GM19397 (cell line): ENCODE data around the gene MAP1B.

ENCODE experiments used
- ATAC-seq: cut with Tn5 transposase; IDR thresholded peaks from one replicate; pipeline ENCODE4 v1.9.1; 2021; ENCODE audit warnings: mild to moderate bottlenecking, moderate library complexity; ENCODE audit not compliant: unreplicated experiment

MAP1B gene

DNA sequence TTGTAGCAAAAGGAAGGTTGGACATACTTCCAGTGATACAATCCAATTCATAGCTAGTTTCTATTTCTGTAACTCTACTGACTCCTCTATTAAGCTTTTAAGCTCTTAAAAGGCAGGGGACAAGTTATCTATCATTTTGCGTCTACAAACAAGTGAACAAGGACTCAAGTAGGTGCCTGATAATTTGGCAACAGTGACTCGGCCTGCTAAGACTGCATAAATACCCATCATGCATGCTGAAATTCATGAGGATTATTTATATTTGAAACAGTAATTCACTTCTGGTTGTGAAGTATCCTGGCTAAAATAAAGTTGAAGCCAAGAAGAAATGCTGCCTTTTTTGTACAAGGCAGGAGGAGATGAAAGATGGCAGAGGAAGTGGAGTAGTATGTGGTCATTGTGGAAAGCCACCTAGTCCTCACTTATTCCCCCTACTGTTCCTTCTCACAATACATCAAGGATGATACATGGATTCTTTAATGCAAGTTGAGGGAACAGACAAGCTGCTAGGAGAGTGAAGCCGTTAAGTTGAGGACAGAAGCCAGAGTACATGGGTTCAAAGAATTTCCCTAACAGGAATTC is 138.8 kb downstream of the MAP1B start:
- no peak for ATAC-seq

DNA sequence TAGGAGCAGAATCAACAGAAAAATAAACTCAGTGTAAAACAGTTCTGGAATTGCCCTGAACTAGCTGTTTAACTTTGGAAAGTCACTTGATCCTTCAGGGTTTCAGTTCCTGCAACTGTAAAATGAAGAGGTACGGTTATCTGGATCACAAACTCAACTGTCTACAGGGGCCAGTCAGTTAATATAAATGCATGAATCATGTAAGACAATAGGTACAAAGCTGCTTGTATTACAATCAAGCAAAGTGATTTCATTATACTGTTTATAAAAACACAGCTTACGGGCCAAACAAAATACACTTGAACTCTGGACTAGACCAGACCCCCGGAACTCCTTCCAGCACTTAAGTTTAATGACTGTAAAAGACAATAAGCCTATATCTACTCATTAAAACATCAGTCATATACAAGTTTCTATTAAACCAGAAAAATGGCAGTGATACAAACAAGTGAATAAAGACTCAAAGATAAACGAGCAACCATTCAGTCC is 139.7 kb downstream of the MAP1B start:
- no peak for ATAC-seq

DNA sequence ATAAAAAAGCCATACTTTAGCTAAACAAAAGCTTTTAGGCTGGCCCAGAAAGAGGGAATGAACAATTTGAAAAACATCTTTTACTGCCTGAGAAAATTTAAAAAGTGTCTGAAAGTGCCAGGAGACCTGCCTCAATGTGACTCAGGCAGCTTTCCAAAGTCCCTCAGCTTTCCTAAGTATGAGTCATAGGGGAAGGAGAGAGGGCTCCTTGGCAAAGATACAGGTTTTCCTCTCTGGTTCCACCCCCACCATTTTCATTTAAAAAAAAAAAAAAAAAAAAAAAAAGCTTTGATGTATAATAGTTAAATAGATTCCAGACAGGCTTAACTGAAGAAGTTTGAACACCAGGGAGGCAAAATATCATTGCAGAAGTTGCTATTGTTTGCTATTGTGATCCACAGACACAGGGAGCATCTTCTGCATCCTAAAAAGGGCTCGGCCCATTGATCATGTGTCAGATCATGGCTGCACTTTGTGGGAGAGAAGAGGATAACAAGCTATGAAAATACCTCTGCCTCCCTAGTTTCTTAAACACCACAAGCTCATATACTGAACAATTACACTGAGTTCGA is 141.2 kb downstream of the MAP1B start:
- no peak for ATAC-seq

DNA sequence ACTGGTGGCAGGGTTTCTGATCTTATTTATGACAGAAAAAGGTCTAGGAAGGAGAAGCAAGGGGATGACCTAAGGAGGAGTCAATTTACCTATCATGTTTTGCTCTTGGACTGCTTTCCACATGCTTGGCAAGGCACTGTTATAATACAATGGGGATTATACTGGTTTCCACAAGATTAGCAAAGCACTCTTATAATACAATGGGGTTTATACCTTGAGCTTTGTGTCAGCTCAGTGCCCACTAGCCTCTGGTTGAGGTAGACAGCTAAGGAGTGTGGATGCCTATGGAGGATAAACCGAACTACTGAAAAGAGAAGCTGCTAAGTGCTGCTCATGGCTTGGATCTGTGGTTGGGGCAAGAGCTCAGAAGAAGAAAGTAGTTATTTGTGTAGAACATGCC is 144.1 kb downstream of the MAP1B start:
- ATAC-seq = no peak

DNA sequence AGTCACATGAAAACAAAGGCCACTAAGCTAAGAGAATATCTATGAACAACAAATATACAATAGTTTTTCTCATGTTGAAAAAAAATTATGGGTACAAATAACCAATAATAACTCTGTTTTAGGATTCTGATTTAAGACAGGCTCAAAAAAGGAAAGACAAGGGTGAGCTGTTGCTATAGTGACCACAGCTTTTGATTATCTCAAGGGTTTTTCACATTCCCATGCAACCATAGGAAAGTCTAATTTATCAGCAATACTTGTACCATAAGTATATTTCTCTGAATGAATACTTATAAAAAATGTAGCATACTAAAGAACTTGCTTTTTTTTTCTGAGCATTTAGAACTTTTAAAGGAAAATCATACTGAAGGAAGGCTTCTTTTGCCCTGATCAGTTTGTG is 144.7 kb downstream of the MAP1B start:
- no peak for ATAC-seq

DNA sequence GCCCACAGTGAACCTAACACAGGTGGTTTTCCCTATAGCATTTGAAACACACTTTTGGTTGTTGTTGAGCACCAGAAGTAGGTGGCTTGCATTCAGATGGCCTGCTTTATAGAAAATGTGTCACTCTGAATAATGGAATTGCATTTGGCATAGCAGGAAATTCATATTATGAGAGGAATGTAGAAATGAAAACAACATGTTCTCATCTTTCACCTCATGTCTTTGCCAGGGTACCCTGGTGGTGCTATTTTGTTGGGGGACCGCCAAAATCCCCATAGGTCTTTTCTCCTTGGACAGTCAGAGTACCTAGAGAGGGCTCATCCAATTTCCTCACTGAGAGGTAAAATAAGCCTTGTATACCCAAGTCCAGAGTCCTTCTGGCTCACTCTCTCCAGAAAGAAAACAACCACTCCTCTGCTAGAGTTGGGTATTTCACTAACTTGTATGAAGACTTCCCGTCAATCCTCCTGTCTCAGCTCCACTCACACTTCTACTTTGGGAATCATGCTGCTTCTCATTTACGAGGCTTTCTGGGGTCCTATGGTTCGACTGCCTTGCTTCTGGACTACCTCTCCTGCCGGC is 145.4 kb downstream of the MAP1B start:
- ATAC-seq = no peak

DNA sequence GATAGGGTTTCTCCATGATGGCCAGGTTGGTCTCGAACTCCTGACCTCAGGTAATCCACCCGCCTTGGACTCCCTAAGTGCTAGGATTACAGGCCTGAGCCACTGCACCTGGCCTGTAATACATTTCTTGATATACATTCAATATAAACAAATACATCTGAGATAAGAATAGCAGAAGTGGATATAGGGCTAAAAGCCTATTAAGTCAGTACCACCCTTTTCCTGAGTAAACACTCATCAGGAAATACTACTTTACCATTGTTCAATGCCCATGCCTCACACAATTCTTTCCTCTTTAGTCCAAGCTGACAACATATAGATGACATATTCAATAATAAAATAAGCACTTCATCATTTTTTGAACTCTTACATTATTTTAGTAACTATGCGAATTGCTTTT is 148.0 kb downstream of the MAP1B start:
- no peak for ATAC-seq

DNA sequence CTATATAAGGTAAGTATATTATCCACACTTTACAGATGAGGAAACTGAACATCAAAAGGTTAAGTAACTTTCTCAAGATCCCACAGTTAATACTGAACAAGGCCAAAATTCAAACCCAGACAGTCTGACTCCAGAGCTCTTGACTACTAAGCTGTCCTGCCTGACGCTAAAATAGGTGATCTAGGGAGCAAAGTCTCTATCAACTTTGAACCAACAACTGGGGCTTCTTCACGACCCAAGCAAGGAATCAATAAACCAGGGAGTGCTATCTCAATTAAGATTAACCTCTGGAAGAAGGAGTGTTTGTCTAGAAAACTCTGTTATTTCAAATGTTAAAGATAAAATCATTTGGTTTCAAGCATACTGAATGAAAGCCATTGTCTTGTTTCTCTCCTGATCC is 148.4 kb downstream of the MAP1B start:
- ATAC-seq = no peak

DNA sequence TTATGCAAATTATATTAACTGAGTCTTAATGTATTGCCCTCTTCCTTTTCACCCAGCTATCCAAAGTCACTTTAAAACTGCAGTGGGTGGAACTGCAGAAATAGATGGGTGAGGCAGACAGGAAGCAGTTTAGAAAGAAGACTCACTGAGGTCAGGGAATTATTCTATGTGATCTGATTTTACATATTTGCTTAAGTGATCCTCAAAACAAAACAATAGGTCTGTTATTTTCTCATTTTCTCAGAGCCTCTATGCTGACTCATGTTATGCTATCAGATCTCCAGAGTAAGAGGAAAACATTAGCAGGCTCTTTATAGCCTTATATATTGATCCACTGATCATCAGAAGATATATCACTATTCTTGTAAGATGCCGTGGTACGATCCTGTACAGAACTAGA is 149.3 kb downstream of the MAP1B start:
- ATAC-seq = no peak
